Measurements from ENCODE around the gene BAK1.

The BAK1 gene

DNA sequence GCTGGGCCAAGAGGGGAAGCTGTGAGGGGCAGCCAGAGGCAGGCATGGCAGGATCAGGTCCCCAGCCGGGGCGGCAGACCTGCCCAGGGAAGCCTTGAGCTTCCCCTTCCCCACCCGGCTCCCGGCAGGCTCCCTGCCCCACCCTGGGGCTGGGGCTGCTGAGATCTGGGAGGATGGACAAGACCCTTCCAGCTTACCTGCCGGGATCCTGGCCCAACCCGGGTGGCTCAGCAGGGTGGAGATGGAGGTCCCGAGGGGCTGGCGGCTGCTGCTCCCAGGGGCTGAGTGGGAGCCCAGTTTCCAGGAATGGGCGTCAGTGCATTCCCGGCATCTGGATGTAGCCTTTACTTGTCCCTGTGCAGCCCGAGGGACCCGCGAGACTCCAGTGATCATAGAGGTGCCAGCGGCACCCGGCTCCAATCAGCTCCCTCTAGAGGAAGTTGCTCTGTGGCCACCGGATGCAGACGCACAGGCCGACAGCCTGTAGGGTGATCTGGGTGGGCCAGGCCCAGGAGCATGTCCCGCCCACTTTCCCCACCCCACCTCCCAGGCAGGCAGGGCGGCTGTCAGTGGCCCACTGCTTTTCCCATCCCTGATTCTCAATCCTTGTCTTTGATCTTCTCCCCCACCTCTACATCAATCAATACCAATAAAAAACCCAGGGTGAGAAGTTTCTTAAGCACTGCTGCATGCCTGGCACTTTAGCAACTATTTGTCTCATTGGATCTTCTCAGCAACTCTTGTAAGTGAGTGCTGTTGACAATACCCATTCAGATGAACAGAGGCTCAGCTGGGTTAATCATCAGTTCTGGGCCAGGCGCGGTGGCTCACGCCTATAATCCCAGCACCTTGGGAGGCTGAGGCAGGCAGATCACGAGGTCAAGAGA, at the start of gene BAK1:
Gene BAK1, minus strand, starts transcription at position 449 of the 887 bp plus-strand sequence. CDS start 2,672 bp downstream, outside the sequence.
- TF ChIP-seq, protein P1, sequence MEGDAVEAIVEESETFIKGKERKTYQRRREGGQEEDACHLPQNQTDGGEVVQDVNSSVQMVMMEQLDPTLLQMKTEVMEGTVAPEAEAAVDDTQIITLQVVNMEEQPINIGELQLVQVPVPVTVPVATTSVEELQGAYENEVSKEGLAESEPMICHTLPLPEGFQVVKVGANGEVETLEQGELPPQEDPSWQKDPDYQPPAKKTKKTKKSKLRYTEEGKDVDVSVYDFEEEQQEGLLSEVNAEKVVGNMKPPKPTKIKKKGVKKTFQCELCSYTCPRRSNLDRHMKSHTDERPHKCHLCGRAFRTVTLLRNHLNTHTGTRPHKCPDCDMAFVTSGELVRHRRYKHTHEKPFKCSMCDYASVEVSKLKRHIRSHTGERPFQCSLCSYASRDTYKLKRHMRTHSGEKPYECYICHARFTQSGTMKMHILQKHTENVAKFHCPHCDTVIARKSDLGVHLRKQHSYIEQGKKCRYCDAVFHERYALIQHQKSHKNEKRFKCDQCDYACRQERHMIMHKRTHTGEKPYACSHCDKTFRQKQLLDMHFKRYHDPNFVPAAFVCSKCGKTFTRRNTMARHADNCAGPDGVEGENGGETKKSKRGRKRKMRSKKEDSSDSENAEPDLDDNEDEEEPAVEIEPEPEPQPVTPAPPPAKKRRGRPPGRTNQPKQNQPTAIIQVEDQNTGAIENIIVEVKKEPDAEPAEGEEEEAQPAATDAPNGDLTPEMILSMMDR (IDR thresholded peaks at IDR 0.05; ENCODE audit: low read depth, low read length) = peak; percentile 13; the same call in 1 of the 2 replicates
- H3K4me3 ChIP-seq (ENCODE audit: low read depth, low read length) = peak within 1 kb of the TSS; percentile 97

DNA sequence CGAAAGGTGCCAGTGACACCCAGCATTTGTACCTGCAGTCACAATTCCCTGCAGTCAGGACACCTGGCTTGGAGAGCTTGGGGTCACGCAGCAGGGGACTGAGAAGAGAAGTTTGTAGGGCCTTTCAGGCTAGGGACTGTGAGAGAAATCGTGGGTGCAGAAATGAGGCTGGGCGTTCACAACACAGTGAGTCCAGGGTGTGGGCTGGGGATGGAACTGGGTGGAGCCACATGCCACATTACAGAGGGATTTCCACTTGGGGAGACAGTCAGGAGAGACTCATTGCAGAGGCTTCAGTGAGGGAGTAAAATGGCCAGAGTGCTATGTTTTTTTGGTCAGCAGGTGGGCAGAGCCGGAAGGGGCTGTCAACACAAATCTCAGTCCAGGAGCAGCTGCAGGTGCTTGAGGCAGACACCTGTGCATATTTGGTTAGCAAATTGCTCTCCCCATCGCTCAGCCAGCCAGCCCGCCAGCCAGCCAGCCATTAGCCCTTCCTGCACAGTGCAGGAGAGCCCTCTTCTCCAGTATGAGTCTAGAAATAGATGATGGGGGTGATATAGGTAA, 48.4 kb upstream of the BAK1 start:
- TF ChIP-seq, protein P1 (IDR thresholded peaks at IDR 0.05; ENCODE audit: low read depth, low read length) = no peak
- H3K4me3 ChIP-seq (ENCODE audit: low read depth, low read length) = no peak overlapping the region

DNA sequence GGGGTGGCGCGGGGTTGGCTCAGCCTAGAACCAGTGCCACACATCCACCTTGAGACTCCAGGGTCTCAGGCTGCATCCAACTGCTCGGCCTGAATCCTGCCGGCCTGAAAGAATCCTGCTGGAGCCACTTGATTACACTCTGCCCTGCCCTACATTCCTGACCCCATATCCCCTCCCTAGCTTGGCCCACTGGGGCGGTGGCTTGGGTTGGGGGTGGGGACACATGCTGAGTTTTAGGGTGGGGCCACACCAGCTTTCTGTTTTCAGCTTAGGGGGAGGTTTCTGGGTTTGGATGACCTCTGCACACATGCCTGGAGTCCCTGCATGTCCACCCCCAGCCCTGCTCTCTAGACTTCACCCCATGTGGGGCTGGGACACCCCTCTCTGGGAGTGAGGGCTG, 47.8 kb upstream of the BAK1 start:
- TF ChIP-seq, protein P1 (IDR thresholded peaks at IDR 0.05; ENCODE audit: low read depth, low read length) = no peak
- no peak overlapping the region for H3K4me3 ChIP-seq (ENCODE audit: low read depth, low read length)

DNA sequence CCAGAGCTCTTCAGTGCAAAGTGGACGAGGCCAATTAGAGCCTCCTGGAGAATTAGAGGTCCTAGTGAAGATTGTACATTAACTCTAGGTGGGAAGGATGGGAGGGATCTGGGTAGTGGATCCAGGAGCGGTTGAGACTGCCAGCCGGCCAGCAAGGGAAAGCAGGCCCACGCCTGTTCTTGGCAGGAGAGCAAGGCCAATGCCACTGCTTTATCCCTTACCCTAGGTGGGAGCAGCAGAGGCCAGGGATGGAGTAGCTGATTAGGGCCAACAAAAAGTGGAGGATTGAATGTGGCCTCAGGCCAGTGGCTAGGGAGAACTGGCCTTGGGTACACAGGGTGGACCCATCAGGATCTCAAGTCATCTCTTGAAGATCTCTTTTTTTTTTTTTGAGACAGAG, 44.8 kb upstream of the BAK1 start:
- TF ChIP-seq, protein P1 (IDR thresholded peaks at IDR 0.05; ENCODE audit: low read depth, low read length) = no peak

DNA sequence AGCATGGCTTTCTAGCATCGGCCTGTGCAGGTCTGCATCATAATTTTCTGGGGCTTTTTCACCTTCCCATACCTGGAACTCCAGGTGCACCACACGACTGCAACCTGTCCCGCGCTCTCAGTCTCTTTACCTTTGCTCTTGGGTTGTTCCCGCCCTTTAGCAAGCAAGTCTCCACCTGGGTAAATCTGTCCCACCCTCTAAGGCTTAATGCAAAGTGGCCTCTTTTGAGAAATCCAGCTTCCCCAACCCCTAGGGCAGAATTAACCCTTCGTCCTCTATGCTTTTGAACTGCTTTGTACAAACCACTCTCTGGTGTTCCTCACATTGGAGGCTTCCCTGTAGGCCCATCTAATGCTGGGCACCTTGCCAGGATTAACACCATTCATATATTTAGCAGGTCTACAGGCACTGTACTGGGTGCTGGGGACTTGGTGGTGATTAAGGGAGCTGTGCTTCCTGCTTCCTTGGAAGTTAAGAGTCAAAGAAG, 43.9 kb upstream of the BAK1 start:
- TF ChIP-seq, protein P1 (IDR thresholded peaks at IDR 0.05; ENCODE audit: low read depth, low read length) = no peak
- H3K4me3 ChIP-seq (ENCODE audit: low read depth, low read length) = no peak overlapping the region

More for the DNA sequence above, 44.8 kb upstream of the BAK1 start:
- H3K4me3 ChIP-seq (ENCODE audit: low read depth, low read length) = no peak overlapping the region

DNA sequence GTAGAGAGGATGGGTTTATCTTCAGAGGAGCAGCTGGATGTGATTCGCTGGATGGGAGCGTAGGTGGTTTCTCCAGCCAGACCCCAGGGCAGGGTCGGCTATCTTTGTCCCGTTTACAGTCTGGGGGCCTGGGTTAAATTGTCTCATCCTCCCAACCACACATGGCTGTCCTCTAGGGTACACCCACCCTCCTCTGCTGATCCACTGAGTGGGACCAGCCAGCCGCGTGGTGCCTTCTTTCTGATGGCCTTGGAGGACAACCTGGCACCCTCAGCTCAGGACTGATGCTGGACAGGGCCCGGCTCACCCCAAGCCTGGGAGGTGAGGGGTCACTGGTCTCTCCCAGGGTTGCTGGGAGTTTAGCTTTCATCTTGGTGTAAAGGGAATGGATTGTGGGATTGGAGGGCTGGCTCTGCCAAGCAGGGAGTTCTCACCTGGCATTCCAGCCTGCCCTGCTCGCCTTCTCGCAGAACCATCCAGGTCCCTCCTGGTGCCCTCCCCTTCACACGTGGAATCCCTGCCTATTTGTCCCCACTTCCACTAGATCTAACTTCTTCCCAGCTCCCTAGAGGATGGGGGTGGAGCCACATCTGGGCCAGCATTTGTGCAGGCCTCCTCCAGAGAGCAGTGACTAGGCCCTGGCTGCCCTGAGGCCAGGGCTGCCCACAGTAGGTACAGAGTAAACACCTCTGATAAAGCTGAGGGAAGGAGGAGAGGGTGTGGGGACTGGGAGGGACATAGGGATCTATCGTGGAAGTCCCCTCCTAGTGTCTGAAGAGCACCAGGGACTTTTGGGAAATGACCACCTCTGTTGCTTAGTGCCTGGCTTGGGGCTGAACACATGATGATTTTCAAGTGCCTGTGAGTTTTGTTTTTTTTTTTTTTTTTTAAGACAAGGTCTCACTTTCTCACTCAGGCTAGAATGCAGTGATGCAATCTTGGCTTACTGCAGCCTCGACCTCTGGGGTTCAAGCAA, 42.7 kb upstream of the BAK1 start:
- TF ChIP-seq, protein P1 (IDR thresholded peaks at IDR 0.05; ENCODE audit: low read depth, low read length) = no peak

More for the DNA sequence above, 42.7 kb upstream of the BAK1 start:
- H3K4me3 ChIP-seq (ENCODE audit: low read depth, low read length) = no peak overlapping the region
